Neural cell (in vitro differentiated cells): ENCODE data around the gene POU6F2. TPM values are rescaled to one million over a fixed set of nuclear protein-coding genes. Genes with fewer than 3 reads are reported as not detected.

Experiments
- H2AFZ ChIP-seq: fragments of 200-600, 300-800 bp; sonication (generic), shearing (Covaris generic); 2 replicates; pipeline ENCODE4 v1.6.0; 2014; ENCODE audit warnings: low read depth, mild to moderate bottlenecking, antibody characterized with exemption, low read length, moderate library complexity
- H3F3A ChIP-seq: fragments of 200-600 bp; shearing (Covaris generic); 2 replicates; pipeline ENCODE4 v1.6.1; 2016; ENCODE audit warnings: mild to moderate bottlenecking, moderate library complexity, mixed read lengths, antibody characterized with exemption, low read length; ENCODE audit not compliant: insufficient read depth, poor library complexity, severe bottlenecking
- H3K27ac ChIP-seq: fragments of 200-600, 300-800 bp; sonication (generic), shearing (Covaris generic); 2 replicates; pipeline ENCODE4 v1.5.1; 2014; ENCODE audit warnings: mild to moderate bottlenecking, low read length, moderate library complexity
- H3K27me3 ChIP-seq: fragments of 300-800, 200-600 bp; sonication (generic), shearing (Covaris generic); 2 replicates; pipeline ENCODE4 v1.6.0; 2014; ENCODE audit warnings: mild to moderate bottlenecking, low read depth, low read length, moderate library complexity; ENCODE audit not compliant: insufficient read depth
- H3K36me3 ChIP-seq: fragments of 300-800, 200-600 bp; sonication (generic), shearing (Covaris generic); 2 replicates; pipeline ENCODE4 v1.5.1; 2014; ENCODE audit warnings: mild to moderate bottlenecking, antibody characterized with exemption, low read length, moderate library complexity; ENCODE audit not compliant: insufficient read depth
- H3K4me2 ChIP-seq: fragments of 300-800, 200-600 bp; sonication (generic), shearing (Covaris generic); 2 replicates; pipeline ENCODE4 v1.6.0; 2014; ENCODE audit warnings: mild to moderate bottlenecking, low read length
- H3K4me3 ChIP-seq: fragments of 300-800, 200-600 bp; sonication (generic), shearing (Covaris generic); 2 replicates; pipeline ENCODE4 v1.5.1; 2014; ENCODE audit warnings: mild to moderate bottlenecking, low read length, moderate library complexity
- H3K79me2 ChIP-seq: fragments of 200-600 bp; shearing (Covaris generic); replicated peaks from 2 replicates; pipeline ENCODE4 v1.6.0; 2014; ENCODE audit warnings: mild to moderate bottlenecking, low read length, moderate library complexity; ENCODE audit not compliant: insufficient read depth
- H3K9ac ChIP-seq: fragments of 300-800, 200-600 bp; sonication (generic), shearing (Covaris generic); 2 replicates; pipeline ENCODE4 v1.6.1; 2016; ENCODE audit warnings: mild to moderate bottlenecking, low read length, mixed read lengths
- H3K9me2 ChIP-seq: fragments of 200-600 bp; shearing (Covaris generic); 2 replicates; pipeline ENCODE4 v1.6.1; 2016; ENCODE audit warnings: mild to moderate bottlenecking, low read length, mixed read lengths; ENCODE audit not compliant: insufficient read depth
- H3K9me3 ChIP-seq: fragments of 200-600, 300-800 bp; sonication (generic), shearing (Covaris generic); 2 replicates; pipeline ENCODE4 v1.6.1; 2016; ENCODE audit warnings: mild to moderate bottlenecking, mixed run types, low read length, moderate library complexity, mixed read lengths
- H4K20me1 ChIP-seq: fragments of 200-600 bp; shearing (Covaris generic); 2 replicates; pipeline ENCODE4 v1.6.1; 2016; ENCODE audit warnings: mild to moderate bottlenecking, mixed run types; ENCODE audit not compliant: insufficient read depth
- EP300 ChIP-seq: fragments of 450-650 bp; conservative IDR thresholded peaks from 2 replicates; pipeline ENCODE4 v1.6.1; 2014; ENCODE audit warnings: antibody characterized with exemption, mild to moderate bottlenecking, moderate library complexity; ENCODE audit not compliant: poor library complexity, severe bottlenecking
- EZH2 ChIP-seq: fragments of 200-600, 300-800 bp; shearing (Covaris generic), sonication (generic); IDR thresholded peaks from 2 replicates; pipeline ENCODE4 v1.6.1; 2014; ENCODE audit warnings: antibody characterized with exemption, low read length, borderline replicate concordance, mild to moderate bottlenecking; ENCODE audit not compliant: insufficient read depth, poor library complexity, severe bottlenecking
- MXI1 ChIP-seq: fragments of 450-650 bp; conservative IDR thresholded peaks from 2 replicates; pipeline ENCODE4 v1.6.1; 2014; ENCODE audit warnings: antibody characterized with exemption, mild to moderate bottlenecking; ENCODE audit not compliant: poor library complexity, severe bottlenecking
- POLR2AphosphoS5 ChIP-seq: IDR thresholded peaks from 2 replicates; pipeline ENCODE4 v1.6.1; 2012
- RAD21 ChIP-seq: fragments of 450-650 bp; conservative IDR thresholded peaks from 2 replicates; pipeline ENCODE4 v1.6.1; 2014; ENCODE audit warnings: antibody characterized with exemption, mild to moderate bottlenecking, moderate library complexity
- SMC3 ChIP-seq: fragments of 450-650 bp; conservative IDR thresholded peaks from 2 replicates; pipeline ENCODE4 v1.6.1; 2014; ENCODE audit warnings: antibody characterized with exemption, mild to moderate bottlenecking, moderate library complexity; ENCODE audit not compliant: poor library complexity
- TAF1 ChIP-seq: IDR thresholded peaks from 2 replicates; pipeline ENCODE4 v1.6.1; 2012; ENCODE audit warnings: low read depth
- polyA plus RNA-seq: library from polyadenylated mRNA; depleted of rRNA; stranded (reverse); fragments of >200 nt; gene quantifications from 2 replicates; pipeline ENCODE4 v1.2.3, GENCODE V29; 2014
- TF ChIP-seq, protein P1 (sequence below): fragments of 450-650 bp; IDR thresholded peaks from 2 replicates; pipeline ENCODE4 v1.5.1; 2014; ENCODE audit warnings: antibody characterized with exemption, mild to moderate bottlenecking, moderate library complexity; ENCODE audit not compliant: poor library complexity, severe bottlenecking
- TF ChIP-seq, protein P2 (sequence below): IDR thresholded peaks from 2 replicates; pipeline ENCODE4 v1.6.1; 2012; ENCODE audit warnings: borderline replicate concordance

POU6F2 gene
- polyA plus RNA-seq, 1 donor from 2014 or later, result 2.8 TPM

DNA sequence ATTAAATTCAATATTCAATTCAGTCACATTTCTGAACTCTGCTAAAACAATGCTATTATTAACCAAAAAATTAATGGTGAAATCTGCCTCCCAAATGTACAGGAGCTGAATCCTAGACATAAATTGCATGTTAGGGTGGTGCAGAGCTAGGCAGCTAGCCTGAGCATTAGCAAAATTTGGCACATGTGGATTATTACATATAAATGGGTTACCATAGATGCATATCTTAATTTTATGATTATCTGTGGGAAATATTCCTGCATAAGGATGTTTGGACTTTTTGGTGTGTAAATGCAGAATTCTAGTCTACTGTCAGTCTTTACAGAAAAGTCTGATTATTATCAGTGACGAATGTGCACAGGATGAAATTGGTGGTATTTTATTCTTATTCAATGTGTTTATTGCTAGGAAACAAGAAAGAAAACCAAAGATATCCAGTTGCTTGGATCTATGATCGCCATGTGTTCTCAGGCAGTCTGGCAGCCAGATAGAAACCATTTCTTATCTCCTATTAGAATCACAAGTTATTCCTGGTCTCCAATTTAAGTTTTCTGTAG lies 150.7 kb downstream of the POU6F2 start:
- no peaks in the 10 kb centered on the region for H3F3A ChIP-seq
- no peaks in the 10 kb centered on the region for H3K79me2 ChIP-seq
- H3K27ac ChIP-seq, result no peak overlapping the region
- no peaks in the 10 kb centered on the region for H3K27me3 ChIP-seq
- no peaks in the 10 kb centered on the region for H3K36me3 ChIP-seq
- H3K9me3 ChIP-seq, result no peaks in the 10 kb centered on the region
- no peak overlapping the region for H3K4me3 ChIP-seq
- H4K20me1 ChIP-seq, result no peaks in the 10 kb centered on the region
- H3K4me2 ChIP-seq, result no peak overlapping the region
- no peak overlapping the region for H3K9ac ChIP-seq
- TF ChIP-seq, protein P1, sequence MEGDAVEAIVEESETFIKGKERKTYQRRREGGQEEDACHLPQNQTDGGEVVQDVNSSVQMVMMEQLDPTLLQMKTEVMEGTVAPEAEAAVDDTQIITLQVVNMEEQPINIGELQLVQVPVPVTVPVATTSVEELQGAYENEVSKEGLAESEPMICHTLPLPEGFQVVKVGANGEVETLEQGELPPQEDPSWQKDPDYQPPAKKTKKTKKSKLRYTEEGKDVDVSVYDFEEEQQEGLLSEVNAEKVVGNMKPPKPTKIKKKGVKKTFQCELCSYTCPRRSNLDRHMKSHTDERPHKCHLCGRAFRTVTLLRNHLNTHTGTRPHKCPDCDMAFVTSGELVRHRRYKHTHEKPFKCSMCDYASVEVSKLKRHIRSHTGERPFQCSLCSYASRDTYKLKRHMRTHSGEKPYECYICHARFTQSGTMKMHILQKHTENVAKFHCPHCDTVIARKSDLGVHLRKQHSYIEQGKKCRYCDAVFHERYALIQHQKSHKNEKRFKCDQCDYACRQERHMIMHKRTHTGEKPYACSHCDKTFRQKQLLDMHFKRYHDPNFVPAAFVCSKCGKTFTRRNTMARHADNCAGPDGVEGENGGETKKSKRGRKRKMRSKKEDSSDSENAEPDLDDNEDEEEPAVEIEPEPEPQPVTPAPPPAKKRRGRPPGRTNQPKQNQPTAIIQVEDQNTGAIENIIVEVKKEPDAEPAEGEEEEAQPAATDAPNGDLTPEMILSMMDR, result no peak
- TF ChIP-seq MXI1 (no peak), EZH2 (no peak), SMC3 (no peak), RAD21 (no peak), EP300 (no peak), TAF1 (no peak), POLR2AphosphoS5 (no peak)
- TF ChIP-seq, protein P2, sequence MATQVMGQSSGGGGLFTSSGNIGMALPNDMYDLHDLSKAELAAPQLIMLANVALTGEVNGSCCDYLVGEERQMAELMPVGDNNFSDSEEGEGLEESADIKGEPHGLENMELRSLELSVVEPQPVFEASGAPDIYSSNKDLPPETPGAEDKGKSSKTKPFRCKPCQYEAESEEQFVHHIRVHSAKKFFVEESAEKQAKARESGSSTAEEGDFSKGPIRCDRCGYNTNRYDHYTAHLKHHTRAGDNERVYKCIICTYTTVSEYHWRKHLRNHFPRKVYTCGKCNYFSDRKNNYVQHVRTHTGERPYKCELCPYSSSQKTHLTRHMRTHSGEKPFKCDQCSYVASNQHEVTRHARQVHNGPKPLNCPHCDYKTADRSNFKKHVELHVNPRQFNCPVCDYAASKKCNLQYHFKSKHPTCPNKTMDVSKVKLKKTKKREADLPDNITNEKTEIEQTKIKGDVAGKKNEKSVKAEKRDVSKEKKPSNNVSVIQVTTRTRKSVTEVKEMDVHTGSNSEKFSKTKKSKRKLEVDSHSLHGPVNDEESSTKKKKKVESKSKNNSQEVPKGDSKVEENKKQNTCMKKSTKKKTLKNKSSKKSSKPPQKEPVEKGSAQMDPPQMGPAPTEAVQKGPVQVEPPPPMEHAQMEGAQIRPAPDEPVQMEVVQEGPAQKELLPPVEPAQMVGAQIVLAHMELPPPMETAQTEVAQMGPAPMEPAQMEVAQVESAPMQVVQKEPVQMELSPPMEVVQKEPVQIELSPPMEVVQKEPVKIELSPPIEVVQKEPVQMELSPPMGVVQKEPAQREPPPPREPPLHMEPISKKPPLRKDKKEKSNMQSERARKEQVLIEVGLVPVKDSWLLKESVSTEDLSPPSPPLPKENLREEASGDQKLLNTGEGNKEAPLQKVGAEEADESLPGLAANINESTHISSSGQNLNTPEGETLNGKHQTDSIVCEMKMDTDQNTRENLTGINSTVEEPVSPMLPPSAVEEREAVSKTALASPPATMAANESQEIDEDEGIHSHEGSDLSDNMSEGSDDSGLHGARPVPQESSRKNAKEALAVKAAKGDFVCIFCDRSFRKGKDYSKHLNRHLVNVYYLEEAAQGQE, result no peak
- H3K9me2 ChIP-seq, result no peaks in the 10 kb centered on the region
- H2AFZ ChIP-seq, result no peak overlapping the region

DNA sequence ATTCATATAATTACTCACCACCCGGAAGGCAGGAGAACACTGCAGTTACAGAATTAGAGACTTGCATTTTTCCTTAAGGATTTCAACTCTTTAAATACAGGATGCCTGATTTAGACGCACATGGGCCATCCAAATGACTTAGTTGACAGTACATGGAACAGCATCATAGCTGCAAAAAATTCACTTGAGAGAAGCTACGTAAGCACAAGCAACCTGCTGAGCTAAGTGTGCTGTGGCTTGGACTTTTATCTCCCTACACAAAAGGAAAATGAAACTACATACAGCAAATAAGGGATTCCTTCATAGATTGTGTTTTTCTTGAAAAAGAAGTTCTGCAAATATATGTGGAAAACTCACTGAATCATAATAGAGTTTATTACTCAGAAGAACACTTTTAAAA lies 152.6 kb downstream of the POU6F2 start:
- no peaks in the 10 kb centered on the region for H3K27me3 ChIP-seq
- TF ChIP-seq, protein P1, result no peak
- TF ChIP-seq, protein P2, result no peak
- no peak for TF ChIP-seq EZH2
- no peak for TF ChIP-seq EP300
- H3K4me2 ChIP-seq, result no peak overlapping the region
- no peak overlapping the region for H3K27ac ChIP-seq
- H3K36me3 ChIP-seq, result no peaks in the 10 kb centered on the region
- no peaks in the 10 kb centered on the region for H3K9me2 ChIP-seq
- no peak overlapping the region for H2AFZ ChIP-seq
- H3K4me3 ChIP-seq, result no peak overlapping the region
- no peaks in the 10 kb centered on the region for H3K9me3 ChIP-seq
- H3F3A ChIP-seq, result no peaks in the 10 kb centered on the region
- H3K79me2 ChIP-seq, result no peaks in the 10 kb centered on the region
- no peaks in the 10 kb centered on the region for H4K20me1 ChIP-seq
- H3K9ac ChIP-seq, result no peak overlapping the region
